NK-92 (cell line): ENCODE data around the gene GGT5.

Experiments
- DNase-seq: peaks from one replicate; lab custom pipeline; 2025; ENCODE audit not compliant: unreplicated experiment; lab: John Stamatoyannopoulos, UW

The GGT5 gene

DNA sequence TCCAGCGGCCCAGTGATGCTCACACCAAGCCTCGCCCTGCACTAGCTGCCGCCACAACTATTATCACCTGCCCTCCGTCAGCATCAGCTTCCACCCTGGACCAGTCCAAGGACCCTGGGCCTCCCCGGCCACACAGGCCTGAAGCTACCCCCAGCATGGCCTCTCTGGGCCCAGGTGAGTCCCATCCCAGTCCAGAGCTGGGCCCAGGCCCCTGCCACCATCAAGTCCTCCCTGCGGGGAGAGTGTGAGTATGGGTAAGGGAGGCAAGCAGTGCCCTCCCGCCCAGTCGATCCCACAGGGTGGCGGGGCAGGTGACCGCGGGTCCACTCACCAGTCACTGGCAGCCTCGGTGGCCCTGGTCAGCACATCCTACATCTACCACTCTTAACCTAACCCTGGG lies 73.1 kb downstream of the GGT5 start:
- DNase-seq: no peak

- no peak for DNase-seq
These were observed 74.2 kb downstream of the GGT5 start for GRCh38 chr22:24170632-24171031.

GRCh38 chr22:24170188-24170587 lies 74.7 kb downstream of the GGT5 start:
- no peak for DNase-seq
